ENCODE measurements around the gene SLC1A7. TPM values are rescaled to one million over a fixed set of nuclear protein-coding genes. Genes with fewer than 3 reads are reported as not detected.

Gene SLC1A7
- total and polyA plus RNA-seq, 2 experiments from 2014 or later = not detected

DNA sequence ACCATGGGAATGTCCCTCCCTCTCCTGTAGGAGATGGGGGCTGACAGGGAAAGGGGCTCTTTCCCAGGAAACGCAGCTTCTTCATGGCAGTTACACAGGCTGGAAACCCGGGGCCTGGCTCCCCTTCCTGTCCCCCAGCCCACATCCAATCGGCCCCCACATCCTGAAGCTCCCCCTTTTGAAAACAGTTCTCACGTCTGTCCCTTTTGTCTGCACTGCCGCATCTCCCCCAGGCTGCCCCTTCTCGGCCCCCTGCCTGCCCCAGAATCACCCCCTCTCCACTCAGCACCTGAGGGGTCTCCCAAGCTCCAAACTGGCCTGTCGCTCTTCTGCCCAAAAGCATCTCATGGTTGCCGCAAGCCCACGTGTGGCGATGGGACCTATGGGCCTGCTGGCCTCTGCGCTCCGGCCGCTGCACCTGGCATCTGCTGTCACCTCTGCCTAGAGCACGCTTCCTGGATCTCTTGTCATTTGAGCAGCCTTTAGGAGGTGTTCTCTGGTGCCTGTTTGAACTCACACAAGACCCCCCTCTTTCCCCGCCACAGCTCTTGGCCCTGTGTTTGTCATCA lies 867 bp downstream of the SLC1A7 start:
- TF ChIP-seq CTCF (IDR thresholded peaks at IDR 0.05; ENCODE audit: poor library complexity) (no peak), EZH2 (IDR thresholded peaks at IDR 0.05; ENCODE audit: borderline replicate concordance) (no peak), EZH2phosphoT487 (IDR thresholded peaks at IDR 0.05; ENCODE audit: low read depth, severe bottlenecking, unreplicated experiment) (no peak)
- Histone ChIP-seq H3K4me1 (ENCODE audit: insufficient read depth) (peaks cover 15% of the 10 kb centered on the region), H2AFZ (no peak overlapping the region), H3K27me3 (no peaks in the 10 kb centered on the region), H3K79me2 (no peaks in the 10 kb centered on the region), H3K27ac (no peak overlapping the region), H3K4me2 (no peak overlapping the region), H3K36me3 (replicated peaks; ENCODE audit: insufficient read depth, low read depth) (no peaks in the 10 kb centered on the region), H4K20me1 (ENCODE audit: insufficient read depth, poor library complexity, severe bottlenecking) (no peaks in the 10 kb centered on the region), H3K4me3 (no peak overlapping the region), H3K9me3 (ENCODE audit: low read depth) (peaks cover 6% of the 10 kb centered on the region), H3K9me2 (replicated peaks; ENCODE audit: insufficient read depth) (no peaks in the 10 kb centered on the region)
- 87% methylated on average over 14 of the region's 15 CpGs for WGBS (ENCODE audit: low lambda C conversion rate, missing lambda C conversion rate)
- DNase-seq (ENCODE audit: low spot score) = no peak

GRCh38 chr1:53140451-53140850 lies 2.0 kb downstream of the SLC1A7 start:
- Histone ChIP-seq H3K27me3 (no peaks in the 10 kb centered on the region), H4K20me1 (ENCODE audit: insufficient read depth, poor library complexity, severe bottlenecking) (no peaks in the 10 kb centered on the region), H3K9me3 (ENCODE audit: low read depth) (peaks cover 6% of the 10 kb centered on the region), H3K36me3 (replicated peaks; ENCODE audit: insufficient read depth, low read depth) (no peaks in the 10 kb centered on the region), H3K4me1 (ENCODE audit: insufficient read depth) (peaks cover 10% of the 10 kb centered on the region), H3K9me2 (replicated peaks; ENCODE audit: insufficient read depth) (no peaks in the 10 kb centered on the region), H3K4me3 (no peak overlapping the region), H3K4me2 (no peak overlapping the region), H2AFZ (no peak overlapping the region), H3K79me2 (no peaks in the 10 kb centered on the region), H3K27ac (peak overlapping the region; percentile 32)
- WGBS (ENCODE audit: low lambda C conversion rate, missing lambda C conversion rate) = 82% methylated on average over 3 of the region's 3 CpGs
- no peak for DNase-seq (ENCODE audit: low spot score)
- no peak for TF ChIP-seq EZH2phosphoT487 (IDR thresholded peaks at IDR 0.05; ENCODE audit: low read depth, severe bottlenecking, unreplicated experiment)
- no peak for TF ChIP-seq CTCF (IDR thresholded peaks at IDR 0.05; ENCODE audit: poor library complexity)
- TF ChIP-seq EZH2 (IDR thresholded peaks at IDR 0.05; ENCODE audit: borderline replicate concordance) = no peak

DNA sequence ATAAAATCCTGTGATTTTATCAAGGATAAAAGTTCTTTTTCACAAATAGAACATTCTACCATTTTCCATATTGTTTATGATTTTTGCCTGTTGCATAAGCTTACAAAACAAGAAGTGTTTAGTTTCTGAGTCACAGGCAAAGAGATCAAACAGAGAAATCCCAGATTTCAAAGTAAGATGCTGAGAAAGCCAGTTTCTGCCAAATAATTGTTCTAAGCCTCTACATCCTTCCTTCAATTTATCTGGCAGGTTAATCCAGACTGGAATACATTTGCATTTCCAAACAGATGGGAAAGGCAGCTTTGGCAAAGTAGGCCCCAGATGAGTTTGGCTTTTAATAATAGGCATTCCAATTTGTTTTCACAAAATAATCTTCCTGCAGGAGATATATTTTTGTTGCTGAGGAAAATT lies 2.5 kb downstream of the SLC1A7 start:
- peak overlapping the region; percentile 32 for H3K27ac ChIP-seq
- H3K9me3 ChIP-seq (ENCODE audit: low read depth) = peaks cover 6% of the 10 kb centered on the region
- no peaks in the 10 kb centered on the region for H3K9me2 ChIP-seq (replicated peaks; ENCODE audit: insufficient read depth)
- no peak for DNase-seq (ENCODE audit: low spot score)
- no peaks in the 10 kb centered on the region for H3K27me3 ChIP-seq
- no peak overlapping the region for H3K4me2 ChIP-seq
- H3K4me1 ChIP-seq (ENCODE audit: insufficient read depth) = peaks cover 5% of the 10 kb centered on the region
- no peaks in the 10 kb centered on the region for H4K20me1 ChIP-seq (ENCODE audit: insufficient read depth, poor library complexity, severe bottlenecking)
- no peak overlapping the region for H3K4me3 ChIP-seq
- H2AFZ ChIP-seq = no peak overlapping the region
- no peaks in the 10 kb centered on the region for H3K79me2 ChIP-seq
- TF ChIP-seq CTCF (IDR thresholded peaks at IDR 0.05; ENCODE audit: poor library complexity) = no peak
- TF ChIP-seq EZH2 (IDR thresholded peaks at IDR 0.05; ENCODE audit: borderline replicate concordance) = no peak
- TF ChIP-seq EZH2phosphoT487 (IDR thresholded peaks at IDR 0.05; ENCODE audit: low read depth, severe bottlenecking, unreplicated experiment) = no peak
- H3K36me3 ChIP-seq (replicated peaks; ENCODE audit: insufficient read depth, low read depth) = no peaks in the 10 kb centered on the region
